Heart left ventricle (tissue), 13 donors: ENCODE results near the gene TCEAL9.

ENCODE experiments used
- CTCF ChIP-seq, 12 donors: fragments of 200-600 bp; sonication (generic) in 4 of 12; IDR thresholded peaks; one replicate each; pipeline versions ENCODE4 v1.5.0 to v1.8.0; 2018 to 2022; ENCODE audit warnings: antibody characterized with exemption in 12 of 12, mild to moderate bottlenecking in 5 of 12
- POLR2A ChIP-seq, 2 donors: fragments of 450-650 bp; IDR thresholded peaks; one replicate each; pipeline ENCODE4 v1.6.1; 2017; ENCODE audit warnings: antibody characterized with exemption in 2 of 2, mild to moderate bottlenecking in 2 of 2, moderate library complexity in 2 of 2
- donor health status: ischemic (EF 13 %, LVEDD 7.1; RV severe dilation, severe dysfunction).
- donor health status: DM: no; HTN: yes; CAD: no.
- donor health status: DM: no; HTN: no; CAD: no.
- donor health status: ischemic (EF 25% LVEDD 6.9; RV normal size, moderate dysfunction).
- donor health status: ischemic (EF 25% LVEDD 5.7; RV mildly dilated, moderate dysfunction).
- donor health status: ischemic (EF 35%, LVEDD 5.7; RV mildly dilated, moderate dysfunction).
- donor health status: nonischemic (EF 11% LVEDD 7.7; RV severe dilation, severe dysfunction).
- donor health status: DM: yes; HTN: yes; CAD: no.
- donor health status: PGD.
- donor health status: ischemic (EF 29% LVEDD 5.4; RV normal size, mild dysfunction).
- donor health status: nonischemic (EF 23%, LVEDD 6.1; RV moderate dilation, normal function).

DNA sequence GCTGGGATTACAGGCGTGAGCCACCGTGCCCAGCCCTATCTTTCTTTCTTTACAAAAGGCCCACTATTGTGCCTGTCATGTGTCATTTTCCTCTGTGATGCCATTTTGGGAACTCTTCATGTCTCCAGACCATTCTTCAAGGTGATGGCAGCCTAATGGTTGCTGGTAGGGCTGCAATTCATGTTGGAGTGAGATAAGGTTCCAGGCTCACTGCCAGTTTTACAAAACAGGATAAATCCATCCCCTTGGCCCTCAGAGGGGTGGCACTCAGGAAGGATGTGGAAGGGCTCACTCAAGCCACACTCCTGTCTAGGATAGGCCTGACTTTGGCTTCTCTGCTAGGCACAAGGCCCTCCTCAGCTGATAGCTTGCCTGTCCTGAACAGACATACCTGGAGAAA lies 3.8 kb downstream of the TCEAL9 start:
- no peak for TF ChIP-seq CTCF (IDR thresholded peaks at IDR 0.05)
- no peak for TF ChIP-seq POLR2A (IDR thresholded peaks at IDR 0.05)
